OCI-LY3 (cell line): Measurements from ENCODE around the gene TAMALIN.

Source experiments
- H2AFZ ChIP-seq: fragments of 200-600, 300-600 bp; shearing (Covaris generic); 2 replicates; pipeline ENCODE4 v1.6.0; 2014; ENCODE audit warnings: antibody characterized with exemption, low read depth, low read length
- H3K27ac ChIP-seq: fragments of 200-600, 300-600 bp; sonication (generic); 2 replicates; pipeline ENCODE4 v1.5.1; 2014; ENCODE audit warnings: mild to moderate bottlenecking, low read length, moderate library complexity, mixed read lengths
- H3K27me3 ChIP-seq: fragments of 200-600, 300-600 bp; sonication (generic); 2 replicates; pipeline ENCODE4 v1.6.1; 2014; ENCODE audit warnings: low read depth, low read length, mixed read lengths
- H3K36me3 ChIP-seq: fragments of 200-600, 300-600 bp; sonication (generic); replicated peaks from 2 replicates; pipeline ENCODE3; 2014; ENCODE audit warnings: low read depth, low read length, mixed read lengths
- H3K4me1 ChIP-seq: fragments of 300-600, 200-600 bp; sonication (generic); 2 replicates; pipeline ENCODE4 v1.6.1; 2014; ENCODE audit warnings: low read length, mixed read lengths
- H3K4me2 ChIP-seq: fragments of 200-600, 300-600 bp; sonication (generic); 2 replicates; pipeline ENCODE4 v1.6.1; 2014; ENCODE audit warnings: low read length, mixed read lengths
- H3K4me3 ChIP-seq: fragments of 300-600, 200-600 bp; sonication (generic); 2 replicates; pipeline ENCODE4 v1.5.1; 2014; ENCODE audit warnings: antibody characterized with exemption, mild to moderate bottlenecking, low read length, moderate library complexity
- H3K79me2 ChIP-seq: fragments of 300-600, 200-600 bp; shearing (Covaris generic); 2 replicates; pipeline ENCODE4 v1.6.1; 2014; ENCODE audit warnings: mild to moderate bottlenecking, low read length, mixed read lengths
- H3K9ac ChIP-seq: fragments of 300-600, 200-600 bp; shearing (Covaris generic); 2 replicates; pipeline ENCODE4 v1.6.0; 2014; ENCODE audit warnings: mild to moderate bottlenecking, low read length, moderate library complexity
- H3K9me3 ChIP-seq: fragments of 200-600, 300-600 bp; shearing (Covaris generic); 2 replicates; pipeline ENCODE4 v1.6.1; 2014; ENCODE audit warnings: low read length, mixed read lengths; ENCODE audit not compliant: insufficient read depth
- H4K20me1 ChIP-seq: fragments of 200-600, 300-600 bp; sonication (generic); 2 replicates; pipeline ENCODE4 v1.6.1; 2016; ENCODE audit warnings: low read length, mixed read lengths; ENCODE audit not compliant: insufficient read depth
- CTCF ChIP-seq: fragments of 200-600, 300-600 bp; sonication (generic); IDR thresholded peaks from 2 replicates; pipeline ENCODE4 v1.5.1; 2014; ENCODE audit warnings: antibody characterized with exemption, low read length, low read depth
- EZH2phosphoT487 ChIP-seq: fragments of 200-600 bp; shearing (Covaris generic); IDR thresholded peaks from 2 replicates; pipeline ENCODE4 v1.6.1; 2018; ENCODE audit warnings: antibody characterized with exemption, mixed run types, low read depth

The TAMALIN gene

DNA sequence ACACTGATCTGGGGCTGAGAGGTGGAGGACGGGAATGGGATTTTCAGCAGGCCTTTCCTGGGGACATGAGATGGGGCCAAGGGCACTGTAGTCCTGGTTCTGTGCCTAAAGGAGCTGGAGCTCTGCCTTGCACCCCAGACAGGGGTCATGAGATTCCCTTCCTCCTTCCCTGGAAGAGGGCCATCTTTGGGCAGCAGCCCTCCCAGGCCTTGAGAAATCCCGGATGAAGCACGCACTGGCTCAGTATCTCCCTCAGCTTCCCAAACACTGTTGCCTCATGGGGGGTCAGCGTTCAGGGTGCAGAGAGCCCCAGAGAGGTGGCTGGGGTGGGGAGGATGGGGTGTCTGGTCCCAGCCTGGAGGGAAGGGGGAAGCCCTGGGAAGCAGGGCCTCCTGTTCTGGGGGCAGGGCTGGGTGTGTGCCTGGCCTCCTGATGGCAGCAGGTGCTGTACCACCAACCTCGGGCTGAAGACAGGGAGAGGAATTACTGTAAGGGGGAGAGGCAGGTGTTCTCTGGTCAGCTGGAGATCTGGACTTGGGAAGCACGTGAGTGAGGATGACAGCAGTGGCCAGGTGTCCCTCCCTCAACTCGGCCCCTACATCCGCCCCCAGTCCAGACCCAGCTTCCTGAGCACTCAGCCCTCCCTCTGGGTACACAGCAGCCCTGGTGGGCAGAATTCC lies 36.1 kb downstream of the TAMALIN start:
- TF ChIP-seq EZH2phosphoT487 (no peak), CTCF (no peak)
- Histone ChIP-seq H3K9me3 (no peaks in the 10 kb centered on the region), H3K9ac (no peak overlapping the region; the same call in 1 of the 2 replicates), H3K79me2 (no peaks in the 10 kb centered on the region), H3K4me1 (peaks cover 31% of the 10 kb centered on the region), H3K4me3 (peak overlapping the region; percentile 59), H2AFZ (no peak overlapping the region), H3K36me3 (no peaks in the 10 kb centered on the region), H3K27ac (no peak overlapping the region), H3K27me3 (no peaks in the 10 kb centered on the region), H4K20me1 (no peaks in the 10 kb centered on the region), H3K4me2 (peak overlapping the region; percentile 67)

GRCh38 chr12:52043386-52044212 lies 36.9 kb downstream of the TAMALIN start:
- Histone ChIP-seq H3K27me3 (no peaks in the 10 kb centered on the region), H3K4me1 (peaks cover 31% of the 10 kb centered on the region), H3K4me3 (no peak overlapping the region), H3K9ac (no peak overlapping the region), H3K36me3 (no peaks in the 10 kb centered on the region), H2AFZ (no peak overlapping the region), H3K79me2 (no peaks in the 10 kb centered on the region), H4K20me1 (no peaks in the 10 kb centered on the region), H3K27ac (no peak overlapping the region), H3K9me3 (no peaks in the 10 kb centered on the region), H3K4me2 (no peak overlapping the region)
- TF ChIP-seq CTCF (no peak), EZH2phosphoT487 (no peak)

DNA sequence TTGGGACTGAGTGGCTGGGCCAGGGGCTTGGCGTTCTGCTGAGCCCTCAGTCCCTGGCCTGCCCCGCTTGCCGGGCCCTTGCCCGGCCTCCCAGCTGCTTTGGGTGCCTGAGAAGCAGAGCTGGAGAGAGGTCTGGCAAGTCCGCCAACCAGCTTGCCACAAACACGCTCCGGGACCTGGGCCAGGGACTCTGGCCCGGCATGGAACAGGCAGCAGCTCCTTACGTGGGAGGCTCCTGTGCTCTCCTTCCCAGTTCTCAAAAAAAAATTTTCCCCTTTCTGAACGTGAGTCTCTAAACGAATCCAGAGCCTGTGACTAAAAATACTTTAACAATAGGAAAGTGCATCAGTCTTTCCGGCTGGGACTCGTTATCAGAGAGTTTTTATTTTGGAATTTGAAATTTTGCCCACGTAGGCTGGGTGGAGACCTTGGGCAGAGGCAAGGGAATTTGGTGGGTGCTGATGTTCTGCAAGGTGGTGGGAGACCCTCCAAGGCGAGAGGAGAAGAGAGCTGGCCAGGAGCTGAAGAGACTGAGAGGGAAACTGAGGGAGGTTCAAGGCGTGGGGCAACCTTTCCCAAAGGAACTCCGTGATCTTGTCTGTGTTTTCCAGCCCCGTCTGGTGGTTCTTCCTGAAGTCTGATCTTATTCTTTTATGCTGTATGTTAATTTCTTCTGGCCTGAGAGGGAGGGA lies 37.7 kb downstream of the TAMALIN start:
- Histone ChIP-seq H3K36me3 (no peaks in the 10 kb centered on the region), H3K9ac (no peak overlapping the region), H3K27ac (no peak overlapping the region), H2AFZ (no peak overlapping the region), H3K4me1 (peaks cover 33% of the 10 kb centered on the region), H3K27me3 (no peaks in the 10 kb centered on the region; the same call in 1 of the 2 replicates), H3K4me3 (no peak overlapping the region), H3K79me2 (no peaks in the 10 kb centered on the region), H3K9me3 (no peaks in the 10 kb centered on the region), H4K20me1 (no peaks in the 10 kb centered on the region), H3K4me2 (no peak overlapping the region)
- TF ChIP-seq CTCF (no peak), EZH2phosphoT487 (no peak)

- Histone ChIP-seq H3K79me2 (no peaks in the 10 kb centered on the region), H3K27ac (peak overlapping the region; percentile 23; the same call in 1 of the 2 replicates), H3K4me3 (peak overlapping the region; percentile 45), H3K36me3 (no peaks in the 10 kb centered on the region), H3K4me2 (peak overlapping the region; percentile 61), H3K9ac (peak overlapping the region; percentile 40; the same call in 1 of the 2 replicates), H3K4me1 (peaks cover 44% of the 10 kb centered on the region), H3K27me3 (no peaks in the 10 kb centered on the region; the same call in 1 of the 2 replicates), H3K9me3 (no peaks in the 10 kb centered on the region), H2AFZ (0 out of 2 replicates have a peak overlapping the region, but pooled peaks have one; percentile 18), H4K20me1 (no peaks in the 10 kb centered on the region)
- no peak for TF ChIP-seq CTCF
- TF ChIP-seq EZH2phosphoT487, result no peak
Measured at GRCh38 chr12:52045794-52046199, 39.1 kb downstream of the TAMALIN start.
